AG04449 (cell line): Measurements from ENCODE around the gene SVOP.

Experiments
- CTCF ChIA-PET: fragments of 350-600 bp; formaldehyde crosslinking; extraction: SDS; loops from one replicate; lab custom pipeline; 2021; ENCODE audit warnings: antibody characterized with exemption; lab: Yijun Ruan, JAX
- POLR2A ChIA-PET: fragments of 400-600, 350-600 bp; formaldehyde crosslinking; extraction: SDS; loops from one replicate; lab custom pipeline; 2020; ENCODE audit warnings: antibody characterized with exemption, inconsistent platforms; lab: Yijun Ruan, JAX
- DNase-seq: peaks from one replicate; pipeline ENCODE4 v3.0.0-alpha.2; 2010; ENCODE audit warnings: low read depth, low spot score
- H3K4me3 ChIP-seq: 2 replicates; pipeline ENCODE4 v1.5.1; 2011; ENCODE audit warnings: low read depth, mild to moderate bottlenecking, control low read depth, low read length
- TF ChIP-seq, protein P1 (sequence below): IDR thresholded peaks from one replicate; pipeline ENCODE4 v1.5.1; 2011; ENCODE audit warnings: mild to moderate bottlenecking, moderate library complexity, low read length, control low read depth, inconsistent platforms; ENCODE audit not compliant: insufficient read depth; ENCODE audit errors: missing control alignments

Gene SVOP

DNA sequence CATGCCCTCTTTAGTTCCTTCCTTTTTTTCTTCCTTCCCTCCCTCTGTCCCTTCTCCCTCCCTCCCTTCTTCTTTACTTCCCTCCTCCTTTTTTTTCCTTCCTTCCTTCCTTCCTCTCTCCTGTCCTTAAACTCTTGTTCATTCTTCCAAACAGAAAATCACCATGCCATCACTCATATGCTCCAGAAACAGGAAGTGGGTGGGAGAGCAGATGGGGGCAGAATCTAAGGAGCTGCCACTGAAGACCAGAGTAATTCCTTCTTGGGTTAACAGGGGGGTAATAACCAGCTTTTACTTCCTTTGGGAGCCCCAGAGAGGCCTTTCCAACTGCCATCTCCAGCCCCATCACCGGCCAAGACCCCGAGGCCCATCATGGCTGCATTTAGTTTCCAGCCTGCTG is 51.2 kb downstream of the SVOP start:
- no peak overlapping the region for H3K4me3 ChIP-seq
- ChIA-PET POLR2A (no interaction called here), CTCF (interaction anchor here (1.9 kb wide), 1 partner anchor 19 kb away, joined by 5 read pairs; no protein-coding TSS in a partner anchor)
- no peak for DNase-seq
- TF ChIP-seq, protein P1, sequence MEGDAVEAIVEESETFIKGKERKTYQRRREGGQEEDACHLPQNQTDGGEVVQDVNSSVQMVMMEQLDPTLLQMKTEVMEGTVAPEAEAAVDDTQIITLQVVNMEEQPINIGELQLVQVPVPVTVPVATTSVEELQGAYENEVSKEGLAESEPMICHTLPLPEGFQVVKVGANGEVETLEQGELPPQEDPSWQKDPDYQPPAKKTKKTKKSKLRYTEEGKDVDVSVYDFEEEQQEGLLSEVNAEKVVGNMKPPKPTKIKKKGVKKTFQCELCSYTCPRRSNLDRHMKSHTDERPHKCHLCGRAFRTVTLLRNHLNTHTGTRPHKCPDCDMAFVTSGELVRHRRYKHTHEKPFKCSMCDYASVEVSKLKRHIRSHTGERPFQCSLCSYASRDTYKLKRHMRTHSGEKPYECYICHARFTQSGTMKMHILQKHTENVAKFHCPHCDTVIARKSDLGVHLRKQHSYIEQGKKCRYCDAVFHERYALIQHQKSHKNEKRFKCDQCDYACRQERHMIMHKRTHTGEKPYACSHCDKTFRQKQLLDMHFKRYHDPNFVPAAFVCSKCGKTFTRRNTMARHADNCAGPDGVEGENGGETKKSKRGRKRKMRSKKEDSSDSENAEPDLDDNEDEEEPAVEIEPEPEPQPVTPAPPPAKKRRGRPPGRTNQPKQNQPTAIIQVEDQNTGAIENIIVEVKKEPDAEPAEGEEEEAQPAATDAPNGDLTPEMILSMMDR: no peak

DNA sequence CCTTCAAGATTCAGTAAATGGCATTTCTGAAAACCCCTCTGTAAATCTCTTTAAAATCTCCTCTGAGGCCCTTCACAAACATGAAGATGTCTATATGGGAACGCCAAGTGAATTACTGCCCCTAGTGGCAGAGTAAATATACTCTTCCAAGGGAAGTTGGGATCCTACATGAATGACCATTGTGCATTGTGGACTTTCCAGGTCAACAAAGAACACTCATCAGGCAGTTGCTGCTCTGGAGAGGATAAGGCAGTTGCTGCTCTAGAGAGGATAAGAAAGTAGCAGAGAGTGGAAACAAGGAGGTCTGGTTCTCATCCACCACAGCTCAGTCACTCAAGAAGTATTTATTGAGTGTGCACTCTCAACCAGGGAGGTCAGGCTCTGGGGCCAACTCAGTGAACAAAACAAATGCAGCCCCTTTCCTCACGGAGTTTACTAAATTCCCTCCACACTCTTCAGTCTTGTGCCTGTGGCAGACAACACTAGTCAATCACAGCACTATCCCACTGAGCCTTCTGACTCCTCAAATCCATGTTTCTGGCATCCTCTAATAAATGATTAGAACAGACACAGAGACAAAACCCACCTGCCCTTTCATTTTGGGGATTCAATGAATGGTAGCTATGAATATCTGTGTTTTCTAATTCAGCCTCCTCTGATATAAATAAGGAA is 52.9 kb downstream of the SVOP start:
- TF ChIP-seq, protein P1: no peak
- ChIA-PET CTCF (interaction anchor here (1.5 to 1.9 kb wide), 2 partner anchors 10 to 17 kb away, joined by 3 to 5 read pairs; no protein-coding TSS in a partner anchor), POLR2A (no interaction called here)
- H3K4me3 ChIP-seq: no peak overlapping the region
- DNase-seq: no peak

DNA sequence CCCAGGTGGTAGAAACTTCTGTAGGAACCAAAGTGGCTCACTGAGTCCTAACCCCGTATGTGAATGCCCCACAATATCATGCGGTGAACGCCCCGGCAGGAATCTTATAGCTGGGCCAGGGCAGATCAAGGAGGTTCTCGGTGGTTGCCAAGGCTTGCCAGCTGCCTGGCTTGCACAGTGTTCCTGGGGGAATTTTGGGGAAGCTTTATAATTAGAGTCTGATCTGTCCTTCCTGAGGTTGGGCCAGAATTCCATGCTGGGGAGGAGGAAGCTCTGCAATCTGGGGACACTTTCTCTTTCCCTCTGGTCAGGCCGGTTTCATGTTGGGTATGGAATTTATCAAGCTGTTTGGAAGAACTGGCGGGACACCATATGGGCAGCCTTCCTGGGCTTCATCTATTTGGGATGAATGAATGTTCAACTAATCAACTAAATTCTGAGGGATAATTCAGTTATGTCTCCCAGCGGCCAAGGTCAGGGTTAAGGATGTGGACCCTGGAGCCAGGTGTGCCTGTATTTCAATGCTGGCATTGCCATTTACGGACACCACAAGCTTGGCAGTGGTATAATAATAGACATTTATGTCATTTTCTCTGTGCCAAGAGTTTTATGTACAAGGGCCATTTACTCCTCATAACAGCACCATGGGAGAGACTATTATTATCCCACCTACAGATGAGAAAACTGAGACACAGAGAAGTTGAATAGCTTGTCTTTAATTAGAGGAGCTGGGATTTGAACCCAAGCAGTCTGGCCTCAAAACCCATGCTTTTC is 54.3 kb downstream of the SVOP start:
- no peak overlapping the region for H3K4me3 ChIP-seq
- TF ChIP-seq, protein P1: no peak
- DNase-seq: no peak
- ChIA-PET POLR2A (no interaction called here), CTCF (interaction anchor here (1.3 to 1.5 kb wide), 2 partner anchors 9 to 16 kb away, joined by 3 to 8 read pairs; no protein-coding TSS in a partner anchor)

DNA sequence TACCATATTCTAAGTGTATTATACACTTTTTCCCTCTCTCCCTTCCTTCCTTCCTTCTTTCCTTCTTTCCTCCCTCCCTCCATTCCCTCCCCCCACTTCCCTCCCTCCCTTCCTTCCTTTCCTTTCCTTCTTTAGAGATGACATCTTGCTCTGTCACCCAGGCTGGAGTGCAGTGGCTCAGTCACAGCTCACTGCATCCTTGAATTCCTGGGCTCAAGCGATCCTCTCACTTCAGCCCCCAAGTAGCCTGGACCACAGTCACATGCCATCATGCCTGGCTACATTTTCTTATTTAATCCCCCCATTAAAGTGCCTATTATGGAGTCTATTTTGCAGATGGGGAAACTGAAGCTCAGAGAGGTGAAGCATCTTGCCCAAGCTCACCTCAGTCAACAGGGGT is 55.0 kb downstream of the SVOP start:
- ChIA-PET POLR2A (no interaction called here), CTCF (interaction anchor here (1.3 kb wide), 1 partner anchor 15 kb away, joined by 8 read pairs; no protein-coding TSS in a partner anchor)
- no peak for DNase-seq
- no peak overlapping the region for H3K4me3 ChIP-seq
- TF ChIP-seq, protein P1: no peak

DNA sequence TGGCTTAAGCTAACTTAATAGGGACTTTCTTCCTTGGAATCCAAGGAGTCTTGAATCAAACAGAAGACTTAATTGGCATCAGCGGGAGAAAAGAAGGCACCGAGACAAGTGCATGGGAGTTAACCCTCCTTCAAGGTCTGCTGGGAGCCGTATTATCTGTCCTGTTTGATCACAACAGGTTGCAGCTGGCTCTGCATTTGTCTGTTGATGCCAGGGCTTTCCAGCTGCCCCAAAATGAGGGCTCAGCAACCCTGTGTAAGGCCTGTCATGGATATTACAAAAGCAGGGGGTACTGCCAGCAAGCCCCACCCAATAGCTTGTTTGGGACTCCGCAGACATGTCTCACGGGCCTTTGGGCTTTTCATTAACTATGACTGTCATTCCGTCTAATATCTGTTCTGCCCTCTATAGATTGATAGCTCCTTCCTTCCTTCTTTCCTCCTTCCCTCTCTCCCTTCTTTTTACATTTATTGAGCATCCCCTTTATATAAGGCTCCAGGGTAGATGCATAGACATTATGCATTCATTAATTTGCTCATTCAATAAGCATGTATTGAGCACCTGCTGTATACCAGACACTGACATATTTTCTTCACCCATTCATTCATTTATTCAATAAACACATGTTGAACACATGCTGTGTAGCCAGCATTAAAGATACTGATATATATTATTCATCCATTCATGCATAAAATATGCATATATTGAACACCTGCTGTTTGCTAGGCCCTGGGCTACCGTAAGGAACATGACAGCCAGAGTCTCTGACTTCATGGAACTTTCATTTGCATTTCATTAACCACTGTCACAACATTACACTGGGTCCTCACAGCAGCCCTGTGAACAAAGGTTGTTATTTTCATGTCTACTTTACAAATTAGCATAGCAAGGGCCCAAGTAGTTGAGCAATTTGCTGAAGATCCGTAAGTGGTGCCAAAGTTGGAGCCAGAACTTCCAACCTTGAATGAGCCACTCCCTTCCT is 56.2 kb downstream of the SVOP start:
- no peak for DNase-seq
- no peak overlapping the region for H3K4me3 ChIP-seq
- CTCF ChIA-PET: interaction anchor here (1.3 to 1.4 kb wide), 2 partner anchors 12 to 14 kb away, joined by 4 to 6 read pairs; no protein-coding TSS in a partner anchor

More for the DNA sequence above, 56.2 kb downstream of the SVOP start:
- POLR2A ChIA-PET: no interaction called here
- TF ChIP-seq, protein P1: no peak
